HepG2 (cell line): ENCODE results near the gene SPPL2B. TPM values are rescaled to one million over a fixed set of nuclear protein-coding genes. Genes with fewer than 3 reads are reported as not detected.
A peak's percentile ranks its signal among the peaks of the same experiment; 100 is the strongest.

Experiments used
- ATAC-seq: fragments of 200-7000 bp; cut with Tn5 transposase; 3 replicates; pipeline ENCODE4 v1.9.1; 2020; ENCODE audit warnings: mild to moderate bottlenecking, moderate library complexity
- BruUV-seq: library from RNA; stranded (reverse); fragments of 400-500 nt; replicated peaks from 2 replicates; lab custom pipeline; 2021; lab: Mats Ljungman, UMichigan
- CTCF ChIA-PET: fragments of 300-600 bp; formaldehyde crosslinking; extraction: SDS; loops from one replicate; lab custom pipeline; 2021; ENCODE audit warnings: low total read pairs, inconsistent platforms, low intra/inter-chr PET ratio; lab: Yijun Ruan, JAX
- POLR2A ChIA-PET: fragments of 350-600 bp; sonication (Branson Sonifier 250); formaldehyde crosslinking; loops from one replicate; lab custom pipeline; 2020; ENCODE audit warnings: antibody characterized with exemption, inconsistent platforms; lab: Yijun Ruan, JAX
- DNase-seq: peaks from one replicate; pipeline ENCODE4 v3.0.0-alpha.2; 2015; ENCODE audit warnings: low spot score
- FAIRE-seq: peaks from 3 replicates; lab custom pipeline; 2011; peaks lifted over from hg19 to GRCh38; lab: Jason Lieb, UNC
- H2AFZ ChIP-seq: one replicate; pipeline ENCODE4 v1.6.1; 2011; ENCODE audit warnings: low read length, inconsistent platforms
- H3K27ac ChIP-seq: fragments of 300-600 bp; 3 replicates; pipeline ENCODE4 v1.8.0; 2011; ENCODE audit warnings: mixed run types, mild to moderate bottlenecking, mixed read lengths, low read length, inconsistent platforms; ENCODE audit not compliant: insufficient read depth; ENCODE audit errors: extremely low read length
- H3K27me3 ChIP-seq, 2 experiments: fragments of 200-600 bp in 1 of 2; 2 replicates in 1 of 2; 3 replicates in 1 of 2; pipeline versions ENCODE4 v1.6.0 to v1.8.0; 2011; ENCODE audit warnings: low read length in 2 of 2, mild to moderate bottlenecking in 2 of 2, moderate library complexity in 2 of 2, inconsistent platforms in 1 of 2; ENCODE audit not compliant: insufficient read depth in 2 of 2, control insufficient read depth in 1 of 2
- H3K36me3 ChIP-seq, 2 experiments: fragments of 200-600 bp in 1 of 2; replicated peaks in 1 of 2; 2 replicates in 1 of 2; 3 replicates in 1 of 2; pipeline versions ENCODE4 v1.5.1 to v1.8.0; 2011; ENCODE audit warnings: low read length in 2 of 2, inconsistent platforms in 1 of 2; ENCODE audit not compliant: insufficient read depth in 2 of 2, control insufficient read depth in 1 of 2
- H3K4me1 ChIP-seq: 2 replicates; pipeline ENCODE4 v1.5.1; 2012; ENCODE audit warnings: low read length, inconsistent platforms; ENCODE audit not compliant: insufficient read depth
- H3K4me2 ChIP-seq: 2 replicates; pipeline ENCODE4 v1.6.0; 2011; ENCODE audit warnings: low read depth, low read length, inconsistent platforms
- H3K4me3 ChIP-seq, 3 experiments: fragments of 200-600 bp in 1 of 3; sonication (generic), shearing (Covaris generic) in 1 of 3; replicated peaks in 1 of 3; 2 replicates each; pipeline ENCODE4 v1.5.1; 2011 to 2016; ENCODE audit warnings: low read length in 3 of 3, inconsistent platforms in 2 of 3, low read depth in 2 of 3, mild to moderate bottlenecking in 2 of 3, control low read depth in 1 of 3, mixed read lengths in 1 of 3; ENCODE audit not compliant: insufficient read depth in 1 of 3
- H3K79me2 ChIP-seq: one replicate; pipeline ENCODE4 v1.6.1; 2011; ENCODE audit warnings: low read length, inconsistent platforms; ENCODE audit not compliant: insufficient read depth
- H3K9ac ChIP-seq: 2 replicates; pipeline ENCODE4 v1.6.0; 2011; ENCODE audit warnings: mild to moderate bottlenecking, low read depth, low read length, inconsistent platforms; ENCODE audit not compliant: insufficient read depth
- H3K9me3 ChIP-seq: 2 replicates; pipeline ENCODE4 v1.5.1; 2012; ENCODE audit warnings: mild to moderate bottlenecking, low read length
- H4K20me1 ChIP-seq: 2 replicates; pipeline ENCODE4 v1.6.0; 2011; ENCODE audit warnings: inconsistent platforms, mild to moderate bottlenecking, low read length, moderate library complexity; ENCODE audit not compliant: insufficient read depth
- FOXP1 ChIP-seq, 2 experiments: fragments of 450-650 bp in 1 of 2; IDR thresholded peaks; 2 replicates each; pipeline ENCODE4 v1.6.1; 2017 to 2018; ENCODE audit warnings: antibody characterized with exemption in 1 of 2
- GATAD2A ChIP-seq: IDR thresholded peaks from 2 replicates; pipeline ENCODE4 v1.6.1; 2016
- HIVEP1 ChIP-seq: sonication (generic); formaldehyde crosslinking; IDR thresholded peaks from 2 replicates; pipeline ENCODE4 v1.4.0; 2020; ENCODE audit warnings: mild to moderate bottlenecking, missing genetic modification reagents
- KAT7 ChIP-seq: IDR thresholded peaks from 2 replicates; pipeline ENCODE4 v1.6.1; 2018; ENCODE audit warnings: borderline replicate concordance, missing compliant biosample characterization
- MBNL3 ChIP-seq: fragments of 250-450 bp; sonication (Bioruptor Pico); conservative IDR thresholded peaks from 2 replicates; pipeline ENCODE4 v1.8.0; 2022; ENCODE audit warnings: mild to moderate bottlenecking, inconsistent platforms
- NR0B2 ChIP-seq: sonication (generic); formaldehyde crosslinking; IDR thresholded peaks from 2 replicates; pipeline ENCODE4 v1.4.0; 2020; ENCODE audit warnings: mild to moderate bottlenecking, missing genetic modification reagents
- REPIN1 ChIP-seq: sonication (generic); formaldehyde crosslinking; IDR thresholded peaks from 2 replicates; pipeline ENCODE4 v1.8.0; 2022; ENCODE audit warnings: missing genetic modification reagents, low read depth, mild to moderate bottlenecking, borderline replicate concordance
- RNF2 ChIP-seq: fragments of 450-650 bp; conservative IDR thresholded peaks from 2 replicates; pipeline ENCODE4 v1.6.1; 2016; ENCODE audit warnings: low read depth
- SP2 ChIP-seq: sonication (generic); formaldehyde crosslinking; IDR thresholded peaks from 2 replicates; pipeline ENCODE4 v1.5.1; 2020; ENCODE audit warnings: mild to moderate bottlenecking, missing genetic modification reagents
- SPEN ChIP-seq: sonication (generic); formaldehyde crosslinking; IDR thresholded peaks from 2 replicates; pipeline ENCODE4 v1.5.1; 2020; ENCODE audit warnings: low read depth, mild to moderate bottlenecking, missing genetic modification reagents
- ZNF136 ChIP-seq: sonication (generic); formaldehyde crosslinking; IDR thresholded peaks from 2 replicates; pipeline ENCODE4 v1.8.1; 2022; ENCODE audit warnings: low read depth, mild to moderate bottlenecking, moderate library complexity, missing genetic modification reagents
- ZNF460 ChIP-seq: sonication (generic); formaldehyde crosslinking; IDR thresholded peaks from 2 replicates; pipeline ENCODE4 v1.5.1; 2020; ENCODE audit warnings: missing genetic modification reagents, mild to moderate bottlenecking, borderline replicate concordance
- ZNF563 ChIP-seq: sonication (generic); formaldehyde crosslinking; IDR thresholded peaks from 2 replicates; pipeline ENCODE4 v1.8.0; 2022; ENCODE audit warnings: mild to moderate bottlenecking, moderate library complexity, missing genetic modification reagents
- ZNF576 ChIP-seq: sonication (generic); formaldehyde crosslinking; IDR thresholded peaks from 2 replicates; pipeline ENCODE4 v1.4.0; 2020; ENCODE audit warnings: mild to moderate bottlenecking, missing genetic modification reagents
- WGBS: methylation state at CpG from one replicate; pipeline ENCODE4 v1.1.6; 2017; ENCODE audit warnings: low lambda C conversion rate; 5-methylcytosine and 5-hydroxymethylcytosine counted together
- in situ Hi-C: cut with HindIII; loops from 2 replicates; pipeline ENCODE4 v1.10.0; 2017; ENCODE audit warnings: low pct_unique_long_range_greater_than_20kb; ENCODE audit not compliant: extremely low pct_ligation_motif_present
- intact Hi-C: fragments of 100-400 bp; cut with micrococcal nuclease; formaldehyde crosslinking; loops from one replicate; pipeline ENCODE4 v1.10.0; 2022; ENCODE audit not compliant: unreplicated experiment
- polyA plus RNA-seq, 8 experiments: library from polyadenylated mRNA; depleted of rRNA in 3 of 8; stranded (reverse) in 7 of 8; unstranded in 1 of 8; fragments of >200 nt; fragmentation: Illumina TruSeq in 4 of 8; extraction: Trizol in 4 of 8; gene quantifications; 2 replicates each; pipeline versions ENCODE4 v1.2.1 to v1.2.3, GENCODE V29; 2011 to 2016; ENCODE audit warnings: low read depth in 4 of 8, missing spikeins in 1 of 8, mixed read lengths in 1 of 8; ENCODE audit not compliant: insufficient read depth in 1 of 8
- total RNA-seq, 5 experiments: library from RNA; depleted of rRNA; stranded (reverse); fragments of >200 nt; fragmentation: Illumina TruSeq; extraction: Trizol; gene quantifications; 2 replicates each; pipeline ENCODE4 v1.2.3, GENCODE V29; 2016; ENCODE audit warnings: low read depth in 1 of 5
- TF ChIP-seq, protein P1 (sequence below): sonication (generic); formaldehyde crosslinking; IDR thresholded peaks from 2 replicates; pipeline ENCODE4 v1.4.0; 2020; ENCODE audit warnings: missing genetic modification reagents
- TF ChIP-seq, protein P2 (sequence below), 2 experiments: sonication (generic) in 1 of 2; formaldehyde crosslinking in 1 of 2; IDR thresholded peaks; 2 replicates each; pipeline versions ENCODE4 v1.5.1 to v1.6.1; 2011 to 2020; ENCODE audit warnings: borderline replicate concordance in 1 of 2, low read depth in 1 of 2, low read length in 1 of 2, mild to moderate bottlenecking in 1 of 2, missing genetic modification reagents in 1 of 2, moderate library complexity in 1 of 2
- TF ChIP-seq, protein P3 (sequence below): sonication (generic); formaldehyde crosslinking; conservative IDR thresholded peaks from 2 replicates; pipeline ENCODE4 v1.4.0; 2020; ENCODE audit warnings: missing genetic modification reagents

SPPL2B gene
- total and polyA plus RNA-seq, 2 of the 13 experiments (the other 11 are each of a cell fraction or from before 2014, with no cell fraction given): 14.9 to 15.2 TPM

DNA sequence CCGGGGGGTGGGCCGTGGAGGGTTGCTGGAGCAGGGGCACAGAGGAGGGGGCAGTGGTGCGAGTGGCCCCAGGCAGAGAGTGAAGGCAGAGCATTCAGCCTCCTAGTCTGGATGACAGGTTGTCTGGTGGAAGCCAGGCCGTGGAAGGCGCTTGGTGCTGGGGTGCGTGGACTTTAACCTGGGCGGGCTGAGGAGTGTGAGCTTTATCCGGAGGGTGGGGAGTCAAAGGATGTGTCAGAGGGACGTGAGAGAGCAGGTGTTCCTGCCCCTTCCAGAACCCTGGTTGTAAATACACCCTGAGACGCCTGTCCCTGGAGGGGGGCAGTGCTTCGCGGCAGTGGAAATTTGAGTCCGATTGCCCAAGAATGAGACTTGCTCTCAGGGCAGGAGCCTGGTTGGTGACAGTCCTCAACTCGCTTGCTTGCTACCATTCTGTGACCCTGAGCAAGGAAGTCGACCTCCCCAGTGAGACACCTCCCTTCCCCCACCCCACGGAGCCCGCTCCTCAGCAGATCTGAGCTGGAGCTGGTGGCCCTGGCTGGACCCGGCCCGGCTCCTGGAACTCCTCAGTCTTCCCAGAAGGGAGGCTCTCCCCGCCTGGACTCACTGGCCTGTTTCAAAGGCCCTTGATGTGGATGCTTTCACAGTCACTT, 2.3 kb downstream of the SPPL2B start:
- peaks cover 65% of the 10 kb centered on the region for H3K4me1 ChIP-seq
- WGBS: 0% methylated on average over 1 of the region's 20 CpGs
- ChIA-PET CTCF (no interaction called here), POLR2A (interaction anchor here (0.6 to 3.4 kb wide), 11 partner anchors 15 to 466 kb away, joined by 3 to 35 read pairs (median 5); partner anchors contain the start of genes LMNB2, PLEKHJ1 and TIMM13)
- H2AFZ ChIP-seq: no peak overlapping the region
- in situ Hi-C loops (no loop called here), intact Hi-C loops (no loop called here)
- no peaks in the 10 kb centered on the region for H3K9me3 ChIP-seq
- DNase-seq (peak; percentile 68), FAIRE-seq (peak; percentile 73), ATAC-seq (peak; percentile 65)
- H4K20me1 ChIP-seq: peaks cover 6% of the 10 kb centered on the region; the same call in 1 of the 2 replicates
- H3K79me2 ChIP-seq: peaks cover 38% of the 10 kb centered on the region
- H3K4me2 ChIP-seq: peak overlapping the region; percentile 95
- H3K36me3 ChIP-seq: peaks cover 0 to 7% of the 10 kb centered on the region in 2 experiments; a peak in 1 of 5 replicates
- H3K4me3 ChIP-seq: peak overlapping the region; percentile 47 to 73 (median 56)
- peak overlapping the region; percentile 53 for H3K27ac ChIP-seq
- BruUV-seq: no TSS peak
- H3K27me3 ChIP-seq: no peaks in the 10 kb centered on the region; a peak in 1 of 5 replicates
- peak overlapping the region; percentile 56 for H3K9ac ChIP-seq
- TF ChIP-seq, protein P1, sequence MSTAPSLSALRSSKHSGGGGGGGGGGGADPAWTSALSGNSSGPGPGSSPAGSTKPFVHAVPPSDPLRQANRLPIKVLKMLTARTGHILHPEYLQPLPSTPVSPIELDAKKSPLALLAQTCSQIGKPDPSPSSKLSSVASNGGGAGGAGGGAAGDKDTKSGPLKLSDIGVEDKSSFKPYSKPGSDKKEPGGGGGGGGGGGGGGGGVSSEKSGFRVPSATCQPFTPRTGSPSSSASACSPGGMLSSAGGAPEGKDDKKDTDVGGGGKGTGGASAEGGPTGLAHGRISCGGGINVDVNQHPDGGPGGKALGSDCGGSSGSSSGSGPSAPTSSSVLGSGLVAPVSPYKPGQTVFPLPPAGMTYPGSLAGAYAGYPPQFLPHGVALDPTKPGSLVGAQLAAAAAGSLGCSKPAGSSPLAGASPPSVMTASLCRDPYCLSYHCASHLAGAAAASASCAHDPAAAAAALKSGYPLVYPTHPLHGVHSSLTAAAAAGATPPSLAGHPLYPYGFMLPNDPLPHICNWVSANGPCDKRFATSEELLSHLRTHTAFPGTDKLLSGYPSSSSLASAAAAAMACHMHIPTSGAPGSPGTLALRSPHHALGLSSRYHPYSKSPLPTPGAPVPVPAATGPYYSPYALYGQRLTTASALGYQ (CRISPR knock-in tag): no peak
- TF ChIP-seq, protein P2, sequence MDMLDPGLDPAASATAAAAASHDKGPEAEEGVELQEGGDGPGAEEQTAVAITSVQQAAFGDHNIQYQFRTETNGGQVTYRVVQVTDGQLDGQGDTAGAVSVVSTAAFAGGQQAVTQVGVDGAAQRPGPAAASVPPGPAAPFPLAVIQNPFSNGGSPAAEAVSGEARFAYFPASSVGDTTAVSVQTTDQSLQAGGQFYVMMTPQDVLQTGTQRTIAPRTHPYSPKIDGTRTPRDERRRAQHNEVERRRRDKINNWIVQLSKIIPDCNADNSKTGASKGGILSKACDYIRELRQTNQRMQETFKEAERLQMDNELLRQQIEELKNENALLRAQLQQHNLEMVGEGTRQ (IDR thresholded peaks at IDR 0.05; ENCODE audit: low read depth, low read length): no peak
- TF ChIP-seq, protein P2 (CRISPR knock-in tag; IDR thresholded peaks at IDR 0.05; ENCODE audit: borderline replicate concordance): no peak
- TF ChIP-seq SP2: no peak
- no peak for TF ChIP-seq ZNF576 (CRISPR knock-in tag)
- no peak for TF ChIP-seq KAT7 (CRISPR knock-in tag)
- peak; percentile 59 for TF ChIP-seq REPIN1
- TF ChIP-seq, protein P3, sequence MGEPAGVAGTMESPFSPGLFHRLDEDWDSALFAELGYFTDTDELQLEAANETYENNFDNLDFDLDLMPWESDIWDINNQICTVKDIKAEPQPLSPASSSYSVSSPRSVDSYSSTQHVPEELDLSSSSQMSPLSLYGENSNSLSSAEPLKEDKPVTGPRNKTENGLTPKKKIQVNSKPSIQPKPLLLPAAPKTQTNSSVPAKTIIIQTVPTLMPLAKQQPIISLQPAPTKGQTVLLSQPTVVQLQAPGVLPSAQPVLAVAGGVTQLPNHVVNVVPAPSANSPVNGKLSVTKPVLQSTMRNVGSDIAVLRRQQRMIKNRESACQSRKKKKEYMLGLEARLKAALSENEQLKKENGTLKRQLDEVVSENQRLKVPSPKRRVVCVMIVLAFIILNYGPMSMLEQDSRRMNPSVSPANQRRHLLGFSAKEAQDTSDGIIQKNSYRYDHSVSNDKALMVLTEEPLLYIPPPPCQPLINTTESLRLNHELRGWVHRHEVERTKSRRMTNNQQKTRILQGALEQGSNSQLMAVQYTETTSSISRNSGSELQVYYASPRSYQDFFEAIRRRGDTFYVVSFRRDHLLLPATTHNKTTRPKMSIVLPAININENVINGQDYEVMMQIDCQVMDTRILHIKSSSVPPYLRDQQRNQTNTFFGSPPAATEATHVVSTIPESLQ (CRISPR knock-in tag): no peak
- no peak for TF ChIP-seq ZNF563 (CRISPR knock-in tag)
- TF ChIP-seq ZNF136 (CRISPR knock-in tag): no peak
- TF ChIP-seq MBNL3 (CRISPR knock-in tag): no peak
- no peak for TF ChIP-seq NR0B2
- TF ChIP-seq ZNF460 (CRISPR knock-in tag): no peak
- TF ChIP-seq RNF2: no peak
- no peak for TF ChIP-seq FOXP1 (IDR thresholded peaks at IDR 0.05)
- peak; percentile 40; the same call in 1 of the 2 replicates for TF ChIP-seq FOXP1 (CRISPR knock-in tag; IDR thresholded peaks at IDR 0.05)
- TF ChIP-seq HIVEP1: peak; percentile 30; the same call in 1 of the 2 replicates
- TF ChIP-seq GATAD2A (CRISPR knock-in tag): peak; percentile 77
- no peak for TF ChIP-seq SPEN (CRISPR knock-in tag)
